Esophagus muscularis mucosa (tissue), 4 donors: ENCODE measurements around the gene ZBTB38. TPM values are rescaled to one million over a fixed set of nuclear protein-coding genes. Genes with fewer than 3 reads are reported as not detected.
A peak's percentile ranks its signal among the peaks of the same experiment; 100 is the strongest.

Experiments
- DNase-seq: peaks from one replicate; pipeline ENCODE4 v3.0.0-alpha.2; 2017; ENCODE audit errors: extremely low spot score
- H3K27ac ChIP-seq, 4 donors: fragments of 200-600 bp; sonication (generic); replicated peaks in 1 of 4; 1 replicate in 3 of 4; 2 replicates in 1 of 4; pipeline ENCODE4 v1.5.1; 2016 to 2019; ENCODE audit warnings: mild to moderate bottlenecking in 1 of 4
- H3K27me3 ChIP-seq, 4 donors: fragments of 200-600 bp; sonication (generic); one replicate each; pipeline versions ENCODE4 v1.5.1 to v1.6.0; 2016 to 2019
- H3K36me3 ChIP-seq, 4 donors: fragments of 200-600 bp; sonication (generic); one replicate each; pipeline ENCODE4 v1.5.1; 2016 to 2019
- H3K4me1 ChIP-seq, 4 donors: fragments of 200-600 bp; sonication (generic); one replicate each; pipeline ENCODE4 v1.5.1; 2016 to 2019
- H3K4me3 ChIP-seq, 4 donors: fragments of 200-600 bp; sonication (generic); 1 replicate in 2 of 4; 2 replicates in 2 of 4; pipeline ENCODE4 v1.5.1; 2016 to 2019; ENCODE audit warnings: mild to moderate bottlenecking in 4 of 4, moderate library complexity in 1 of 4
- H3K9me3 ChIP-seq, 4 donors: fragments of 200-600 bp; sonication (generic); 1 replicate in 3 of 4; 2 replicates in 1 of 4; pipeline ENCODE4 v1.5.1; 2016 to 2019
- EP300 ChIP-seq: sonication (generic); formaldehyde crosslinking; IDR thresholded peaks from one replicate; pipeline ENCODE4 v1.6.1; 2017; ENCODE audit warnings: antibody characterized with exemption
- POLR2A ChIP-seq: fragments of 450-650 bp; IDR thresholded peaks from one replicate; pipeline ENCODE4 v1.6.1; 2017; ENCODE audit warnings: antibody characterized with exemption, moderate library complexity, mild to moderate bottlenecking, low read depth
- POLR2AphosphoS5 ChIP-seq, 2 donors: sonication (generic); formaldehyde crosslinking; IDR thresholded peaks; one replicate each; pipeline ENCODE4 v1.6.1; 2017; ENCODE audit warnings: antibody characterized with exemption in 2 of 2
- WGBS: methylation state at CpG from one replicate; pipeline ENCODE4 v1.1.5; 2018; 5-methylcytosine and 5-hydroxymethylcytosine counted together
- intact Hi-C: fragments of 100-400 bp; cut with DNase I; formaldehyde crosslinking; loops from one replicate; pipeline ENCODE4 v1.15.1; 2023
- total RNA-seq, 4 donors: library from RNA; depleted of rRNA; stranded (reverse); fragments of >200 nt; gene quantifications; one replicate each; pipeline versions ENCODE4 v1.1.0 to v1.2.1, GENCODE V29; 2016
- TF ChIP-seq, protein P1 (sequence below), 3 experiments: fragments of 200-600 bp in 2 of 3; fragments of 450-650 bp in 1 of 3; sonication (generic) in 2 of 3; IDR thresholded peaks; one replicate each; pipeline ENCODE4 v1.5.1; 2017 to 2019; ENCODE audit warnings: antibody characterized with exemption in 3 of 3, mild to moderate bottlenecking in 2 of 3, moderate library complexity in 1 of 3

Gene ZBTB38
- total RNA-seq, 4 donors from 2014 or later = 163 to 250 (median 203) TPM

DNA sequence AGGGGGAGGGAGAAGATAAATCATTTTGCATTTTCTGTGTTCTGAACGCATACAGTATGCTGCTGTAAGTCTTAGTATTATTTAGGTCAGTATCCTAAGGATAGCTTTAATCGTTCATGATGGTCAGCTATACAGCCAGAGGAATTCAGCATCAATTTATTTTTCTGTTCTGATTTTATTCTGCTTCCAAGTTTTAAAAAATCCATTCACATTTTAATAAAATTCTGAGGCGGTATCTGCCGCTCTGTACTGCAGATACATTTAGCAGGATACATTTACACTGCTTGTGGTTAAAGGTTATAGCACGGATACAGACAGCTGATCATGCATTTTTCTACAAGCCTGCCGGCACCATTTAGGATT, 17.8 kb downstream of the ZBTB38 start:
- TF ChIP-seq POLR2AphosphoS5 (IDR thresholded peaks at IDR 0.05) (no peak), EP300 (no peak), POLR2A (no peak)
- TF ChIP-seq, protein P1, sequence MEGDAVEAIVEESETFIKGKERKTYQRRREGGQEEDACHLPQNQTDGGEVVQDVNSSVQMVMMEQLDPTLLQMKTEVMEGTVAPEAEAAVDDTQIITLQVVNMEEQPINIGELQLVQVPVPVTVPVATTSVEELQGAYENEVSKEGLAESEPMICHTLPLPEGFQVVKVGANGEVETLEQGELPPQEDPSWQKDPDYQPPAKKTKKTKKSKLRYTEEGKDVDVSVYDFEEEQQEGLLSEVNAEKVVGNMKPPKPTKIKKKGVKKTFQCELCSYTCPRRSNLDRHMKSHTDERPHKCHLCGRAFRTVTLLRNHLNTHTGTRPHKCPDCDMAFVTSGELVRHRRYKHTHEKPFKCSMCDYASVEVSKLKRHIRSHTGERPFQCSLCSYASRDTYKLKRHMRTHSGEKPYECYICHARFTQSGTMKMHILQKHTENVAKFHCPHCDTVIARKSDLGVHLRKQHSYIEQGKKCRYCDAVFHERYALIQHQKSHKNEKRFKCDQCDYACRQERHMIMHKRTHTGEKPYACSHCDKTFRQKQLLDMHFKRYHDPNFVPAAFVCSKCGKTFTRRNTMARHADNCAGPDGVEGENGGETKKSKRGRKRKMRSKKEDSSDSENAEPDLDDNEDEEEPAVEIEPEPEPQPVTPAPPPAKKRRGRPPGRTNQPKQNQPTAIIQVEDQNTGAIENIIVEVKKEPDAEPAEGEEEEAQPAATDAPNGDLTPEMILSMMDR (IDR thresholded peaks at IDR 0.05) = no peak
- DNase-seq = no peak
- Histone ChIP-seq H3K27ac (peak overlapping the region in 3 of 4 donors; percentile 40 to 57 (median 56)), H3K4me1 (peaks cover 0 to 55% (median 50%) of the 10 kb centered on the region in 4 donors), H3K9me3 (no peaks in the 10 kb centered on the region), H3K4me3 (peak overlapping the region; percentile 24 to 41 (median 32)), H3K27me3 (no peaks in the 10 kb centered on the region), H3K36me3 (peaks cover 0 to 53% (median 0%) of the 10 kb centered on the region in 4 donors)
- intact Hi-C loops = no loop called here
- 75% methylated on average over 6 of the region's 6 CpGs for WGBS

DNA sequence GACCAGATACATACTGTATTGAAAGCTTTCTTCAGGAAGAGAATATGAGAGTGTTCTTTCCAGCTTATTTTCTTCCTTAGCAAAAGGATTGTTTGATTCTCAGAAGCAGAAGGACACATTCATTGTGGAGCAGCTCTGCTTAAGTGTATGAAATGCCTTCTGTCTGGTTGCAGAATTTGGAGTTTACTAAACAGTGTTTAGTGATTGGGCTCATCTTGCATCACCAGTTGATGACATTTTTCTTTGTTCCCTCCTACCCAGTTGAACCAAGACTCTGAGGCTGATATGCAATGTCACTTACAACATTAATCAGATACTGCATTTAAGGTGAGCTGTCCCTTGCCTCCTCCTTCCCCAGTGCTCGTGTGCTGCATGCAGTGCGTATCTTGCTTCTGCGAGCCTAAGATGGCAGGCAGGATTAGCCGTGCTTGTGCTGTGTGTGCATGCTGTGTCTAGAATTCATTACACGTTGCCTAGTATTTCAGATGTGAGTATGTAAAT, 18.4 kb downstream of the ZBTB38 start:
- Histone ChIP-seq H3K27ac (peak overlapping the region; percentile 1 to 57 (median 48)), H3K4me1 (peaks cover 0 to 55% (median 50%) of the 10 kb centered on the region in 4 donors), H3K4me3 (peak overlapping the region; percentile 24 to 41 (median 32)), H3K9me3 (no peaks in the 10 kb centered on the region), H3K36me3 (peaks cover 0 to 47% (median 0%) of the 10 kb centered on the region in 4 donors), H3K27me3 (no peaks in the 10 kb centered on the region)
- TF ChIP-seq POLR2A (no peak), POLR2AphosphoS5 (IDR thresholded peaks at IDR 0.05) (peak in 1 of 2 donors; percentile 6), EP300 (no peak)
- TF ChIP-seq, protein P1 (IDR thresholded peaks at IDR 0.05) = no peak
- no peak for DNase-seq
- intact Hi-C loops = no loop called here
- 56% methylated on average over 5 of the region's 5 CpGs for WGBS

DNA sequence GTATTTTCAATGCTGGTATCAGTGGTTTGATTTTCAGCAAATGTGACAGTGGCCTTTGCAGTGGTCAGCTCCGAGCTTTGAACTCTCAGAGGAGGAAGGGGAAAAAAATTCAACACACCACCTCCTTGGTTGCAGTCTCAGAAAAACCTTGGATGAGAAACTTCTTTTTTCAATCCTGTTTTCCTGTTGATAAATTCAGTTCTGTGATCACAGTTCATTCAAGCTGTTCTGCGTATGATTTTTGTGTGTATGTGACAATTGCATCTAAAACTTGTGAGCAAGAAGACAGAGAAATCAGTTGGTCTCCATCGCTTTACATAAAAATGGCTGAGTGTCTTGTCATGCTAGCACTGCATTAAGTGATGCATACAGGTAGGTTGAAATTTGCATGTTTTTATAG, 19.2 kb downstream of the ZBTB38 start:
- peaks cover 0 to 38% (median 0%) of the 10 kb centered on the region in 4 donors for H3K36me3 ChIP-seq
- intact Hi-C loops = no loop called here
- TF ChIP-seq POLR2AphosphoS5 (IDR thresholded peaks at IDR 0.05) (no peak), POLR2A (no peak), EP300 (no peak)
- TF ChIP-seq, protein P1 (IDR thresholded peaks at IDR 0.05) = no peak
- H3K4me3 ChIP-seq = peak overlapping the region in 2 of 4 donors; percentile 37 to 41
- H3K27ac ChIP-seq = peak overlapping the region in 1 of 4 donors; percentile 57
- H3K27me3 ChIP-seq = no peaks in the 10 kb centered on the region
- DNase-seq = no peak
- H3K9me3 ChIP-seq = no peaks in the 10 kb centered on the region
- 68% methylated on average over 3 of the region's 3 CpGs for WGBS
- peaks cover 0 to 60% (median 50%) of the 10 kb centered on the region in 4 donors for H3K4me1 ChIP-seq

DNA sequence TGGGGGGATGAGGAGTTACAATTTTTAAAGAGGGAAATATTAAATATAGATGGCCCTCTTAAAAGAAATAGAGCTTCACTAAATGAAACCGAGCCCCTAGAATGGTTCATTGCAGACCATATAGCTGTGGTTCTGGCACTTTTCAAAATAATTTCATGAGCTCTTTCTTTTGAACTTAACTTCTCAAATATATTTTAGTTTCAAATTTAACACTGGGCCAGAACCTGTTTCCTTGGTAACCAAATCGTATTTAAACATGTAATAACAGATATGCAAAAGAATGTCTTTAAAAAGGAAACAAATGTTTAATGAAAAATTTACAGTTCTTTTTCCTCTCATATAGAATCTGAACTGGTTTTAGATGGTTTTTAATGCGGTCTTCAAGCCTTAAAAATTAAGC, 20.1 kb downstream of the ZBTB38 start:
- TF ChIP-seq, protein P1 (IDR thresholded peaks at IDR 0.05) = no peak
- TF ChIP-seq EP300 (no peak), POLR2AphosphoS5 (IDR thresholded peaks at IDR 0.05) (no peak), POLR2A (no peak)
- peak overlapping the region; percentile 8 to 30 (median 22) for H3K4me3 ChIP-seq
- H3K27me3 ChIP-seq = no peaks in the 10 kb centered on the region
- intact Hi-C loops = no loop called here
- H3K36me3 ChIP-seq = peaks cover 0 to 31% (median 0%) of the 10 kb centered on the region in 4 donors
- peak overlapping the region in 3 of 4 donors; percentile 15 to 34 (median 27) for H3K27ac ChIP-seq
- no peak for DNase-seq
- 62% methylated on average over 3 of the region's 3 CpGs for WGBS
- H3K4me1 ChIP-seq = peaks cover 0 to 66% (median 51%) of the 10 kb centered on the region in 4 donors
- H3K9me3 ChIP-seq = no peaks in the 10 kb centered on the region
